ENCODE measurements around the gene POLR3E.

POLR3E gene

DNA sequence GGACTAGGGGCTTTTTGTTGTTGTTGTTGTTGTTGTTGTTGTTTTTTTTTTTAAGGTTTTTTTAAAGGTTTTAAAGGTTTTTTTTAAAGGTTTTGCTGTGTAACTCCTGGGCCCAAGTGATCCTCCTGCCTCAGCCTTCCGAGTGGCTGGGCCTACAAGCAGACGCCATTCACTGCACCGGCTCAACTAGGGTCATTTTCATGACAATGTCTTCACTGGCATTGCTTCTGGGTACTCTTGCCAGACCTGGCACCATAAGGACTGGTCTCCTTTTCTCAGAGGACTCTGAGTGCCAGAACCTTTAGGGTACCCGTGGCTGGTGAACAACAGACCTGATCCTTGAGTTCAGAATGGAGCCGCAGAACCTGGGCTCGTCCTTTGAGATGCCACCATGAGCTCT lies 20.4 kb downstream of the POLR3E start:
- no peak for DNase-seq

DNA sequence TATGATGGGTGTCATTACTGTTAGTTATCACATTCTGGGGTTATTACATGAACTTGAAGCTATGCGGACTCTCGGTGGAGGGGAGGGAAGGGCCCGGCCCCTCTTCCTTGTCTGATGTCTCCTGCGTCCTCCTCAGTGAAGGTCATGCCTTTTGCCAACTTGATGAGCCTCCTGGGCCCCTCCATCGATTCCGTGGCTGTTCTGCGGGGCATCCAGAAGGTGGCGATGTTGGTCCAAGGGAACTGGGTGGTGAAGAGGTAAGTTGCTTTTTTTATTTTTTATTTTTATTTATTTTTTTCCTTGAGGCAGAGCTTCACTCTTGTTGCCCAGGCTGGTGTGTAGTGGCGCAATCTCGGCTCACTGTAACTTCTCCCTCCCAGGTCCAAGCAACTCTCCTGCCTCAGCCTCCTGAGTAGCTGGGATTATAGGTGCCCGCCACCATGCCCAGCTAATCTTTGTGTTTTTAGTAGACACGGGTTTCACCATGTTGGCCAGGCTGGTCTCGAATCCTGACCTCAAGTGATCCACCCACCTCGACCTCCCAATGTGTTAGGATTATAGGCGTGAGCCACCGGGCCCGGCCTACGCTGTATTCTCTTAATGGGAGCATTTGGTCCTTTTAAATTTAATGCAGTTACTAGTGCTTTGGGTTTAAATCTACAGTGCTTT lies 21.6 kb downstream of the POLR3E start:
- DNase-seq: peak; percentile 3

DNA sequence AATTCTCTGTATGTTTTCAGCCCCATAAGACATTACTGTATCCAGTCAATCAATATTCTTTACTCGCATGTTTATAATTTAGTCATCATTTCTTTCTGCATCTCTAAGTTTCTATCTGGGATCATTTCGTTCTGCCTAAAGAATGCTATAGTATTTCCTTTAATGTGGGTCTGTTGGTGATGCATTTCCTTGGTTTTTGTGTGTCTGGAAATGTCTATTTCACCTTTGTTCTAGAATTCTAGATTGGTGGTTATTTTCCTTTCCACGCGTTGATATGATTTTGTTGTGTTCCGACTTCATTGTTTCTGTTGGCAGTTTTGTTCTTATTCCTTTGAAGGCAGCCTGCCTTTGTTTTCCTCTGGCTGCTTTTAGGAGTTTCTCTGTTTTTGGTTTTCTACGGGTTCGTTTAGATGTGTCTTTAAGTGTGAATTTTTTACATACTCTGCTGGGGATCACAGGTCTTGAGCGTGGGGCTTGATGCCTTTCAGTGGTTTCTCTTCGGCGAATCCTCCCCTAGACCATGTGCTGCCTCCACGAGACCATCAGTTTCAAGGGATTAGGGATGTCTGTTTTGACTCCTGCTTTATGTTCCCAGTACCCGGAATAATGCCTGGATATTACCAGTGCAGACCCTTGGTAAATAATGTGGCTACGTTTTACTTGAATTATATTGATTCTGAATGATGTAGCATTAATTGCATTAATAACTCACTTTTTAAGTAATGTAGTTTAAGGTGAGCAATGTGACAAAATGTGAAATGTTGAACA lies 23.5 kb downstream of the POLR3E start:
- DNase-seq: no peak

DNA sequence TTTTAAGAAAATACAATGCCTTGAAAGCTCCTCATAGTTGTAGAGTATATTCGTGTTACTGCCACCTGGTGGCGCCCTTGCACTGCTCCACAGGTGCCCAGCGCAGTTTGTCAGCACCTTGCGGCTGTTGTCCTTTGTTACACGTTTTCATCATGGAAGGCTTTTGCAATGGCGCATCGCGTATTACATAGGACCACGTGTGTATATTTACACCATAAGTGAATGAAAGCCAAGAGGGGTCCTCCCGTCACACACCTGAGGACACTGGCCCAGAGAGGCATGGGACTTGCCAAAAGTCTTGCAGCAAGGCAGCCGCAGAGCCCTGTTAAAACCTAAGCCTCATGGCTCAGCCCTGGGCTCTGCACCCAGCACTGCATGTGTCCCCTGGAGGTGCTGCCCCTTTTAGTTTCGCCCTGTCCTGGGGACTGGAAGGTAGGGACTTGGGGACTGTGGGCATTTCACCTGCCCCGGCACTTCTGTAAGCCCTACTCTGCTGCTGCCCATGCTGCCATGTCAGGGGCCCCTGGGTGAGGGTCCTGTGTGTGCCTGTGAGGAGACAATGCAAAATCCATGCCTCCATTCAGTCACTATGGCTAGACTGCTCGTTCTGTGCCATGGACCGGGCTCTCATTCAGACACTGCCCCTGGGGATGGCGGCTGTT lies 24.3 kb downstream of the POLR3E start:
- DNase-seq: peak; percentile 79

DNA sequence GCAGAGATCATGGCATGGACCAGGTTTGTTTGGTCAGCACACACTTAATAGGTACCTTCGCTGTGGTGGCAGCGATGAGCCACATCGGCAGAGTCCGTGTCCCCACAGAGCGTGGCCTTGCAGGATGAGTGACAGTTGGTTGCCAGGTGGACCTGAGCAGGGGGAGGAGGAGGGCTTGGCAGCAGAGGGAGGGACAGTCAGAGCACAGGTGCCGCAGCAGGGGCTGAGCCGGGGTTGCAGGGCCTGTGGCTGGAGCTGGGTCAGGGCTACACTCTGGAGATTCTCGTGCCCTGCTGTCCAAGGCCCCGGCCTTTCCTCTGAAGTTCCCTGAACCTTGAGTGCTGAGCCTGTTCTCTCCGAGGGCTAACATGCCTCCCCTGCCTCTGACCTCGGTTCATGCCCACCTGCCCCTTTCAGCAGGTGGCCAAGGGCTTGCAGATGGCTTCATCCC lies 24.8 kb downstream of the POLR3E start:
- DNase-seq: no peak

DNA sequence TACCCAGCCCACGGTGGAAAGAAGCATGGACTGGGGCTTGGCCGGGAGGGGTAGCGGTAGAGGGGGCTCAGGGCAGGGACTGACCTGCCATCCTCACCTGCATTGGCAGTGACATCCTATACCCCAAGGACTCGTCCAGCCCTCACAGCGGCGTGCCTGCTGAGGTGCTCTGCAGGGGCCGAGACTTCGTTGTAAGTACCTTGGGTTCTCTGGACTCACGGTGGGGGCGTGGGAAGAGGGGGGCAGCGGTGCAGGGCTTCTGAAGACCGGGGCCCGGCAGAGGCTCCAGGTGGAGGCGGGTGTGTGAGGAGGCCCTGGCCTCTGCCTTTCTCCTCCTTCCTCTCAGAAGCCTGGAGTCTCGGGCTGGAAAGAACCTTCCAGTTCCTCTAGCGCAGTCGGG lies 25.5 kb downstream of the POLR3E start:
- DNase-seq: no peak

DNA sequence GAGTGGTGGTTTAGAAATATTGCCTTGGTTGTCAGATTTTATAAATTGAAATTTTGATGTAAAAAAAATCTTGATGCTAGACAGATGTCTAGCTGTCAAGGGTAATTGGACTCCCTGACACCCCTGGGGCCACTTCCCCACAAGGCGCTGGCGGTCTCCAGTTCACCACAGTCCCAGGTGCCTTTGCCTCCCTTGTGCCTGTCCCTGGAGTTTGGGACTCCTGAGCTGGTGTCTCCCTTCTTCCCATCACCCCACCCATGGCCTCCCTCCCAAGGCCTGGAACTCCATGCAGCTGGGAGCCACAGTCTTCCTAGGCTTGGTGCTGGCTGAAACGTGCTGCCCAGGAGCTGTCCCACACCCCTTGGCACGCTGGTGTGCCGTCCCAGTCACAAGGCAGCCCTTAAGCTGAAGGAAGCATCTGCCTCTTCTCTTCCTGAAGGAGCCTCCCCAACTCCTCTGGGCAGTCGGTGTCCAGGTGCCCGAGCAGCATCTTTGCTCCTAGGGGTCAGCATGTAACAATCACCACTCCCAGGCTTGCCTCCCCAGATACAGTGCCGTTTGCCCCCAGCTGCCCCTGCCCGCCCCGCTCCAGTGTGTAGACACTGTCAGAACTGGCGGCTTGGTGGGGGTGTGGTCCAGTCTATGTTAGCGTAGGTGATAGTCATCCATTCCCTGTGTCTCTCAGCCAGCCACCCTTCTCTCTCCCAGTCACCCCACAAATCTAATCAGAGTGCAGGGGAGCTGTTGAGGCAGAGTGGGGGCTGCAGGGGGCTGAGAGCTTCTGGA lies 26.2 kb downstream of the POLR3E start:
- DNase-seq: no peak

DNA sequence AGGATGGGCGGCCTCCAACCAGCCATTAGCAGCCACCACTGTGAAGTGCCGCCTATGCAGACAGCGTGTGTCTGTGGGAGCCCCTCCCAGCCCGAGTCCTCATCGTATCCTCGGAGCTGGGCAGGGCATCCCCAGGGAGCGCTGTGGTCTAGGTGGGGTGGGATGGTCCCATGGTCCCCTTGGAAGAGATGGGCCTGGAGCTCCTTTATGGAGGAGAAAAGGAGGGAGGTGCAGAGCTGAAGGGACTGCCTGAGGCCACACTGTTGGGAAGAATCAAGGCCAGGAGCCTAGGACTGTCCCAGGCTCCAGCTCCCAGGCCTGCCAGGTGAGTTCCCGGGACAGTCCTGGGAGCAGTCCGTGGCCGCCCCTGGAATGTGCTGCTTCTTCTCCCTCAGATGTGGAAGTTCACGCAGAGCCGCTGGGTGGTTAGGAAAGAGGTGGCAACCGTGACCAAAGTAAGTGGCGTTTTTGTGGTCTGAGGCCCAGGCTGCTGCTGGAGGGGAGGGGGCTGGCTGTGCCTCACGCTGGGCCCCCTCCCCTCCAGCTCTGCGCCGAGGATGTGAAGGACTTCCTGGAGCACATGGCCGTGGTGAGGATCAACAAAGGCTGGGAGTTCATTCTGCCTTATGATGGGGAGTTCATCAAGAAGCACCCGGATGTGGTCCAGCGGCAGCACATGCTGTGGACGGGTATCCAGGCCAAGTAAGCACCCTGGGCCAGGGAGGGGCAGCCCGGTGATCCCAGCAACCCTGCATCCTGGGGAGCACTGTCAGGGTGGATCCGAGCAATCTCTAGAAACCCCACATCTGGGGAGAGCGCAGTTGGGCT lies 27.0 kb downstream of the POLR3E start:
- no peak for DNase-seq

DNA sequence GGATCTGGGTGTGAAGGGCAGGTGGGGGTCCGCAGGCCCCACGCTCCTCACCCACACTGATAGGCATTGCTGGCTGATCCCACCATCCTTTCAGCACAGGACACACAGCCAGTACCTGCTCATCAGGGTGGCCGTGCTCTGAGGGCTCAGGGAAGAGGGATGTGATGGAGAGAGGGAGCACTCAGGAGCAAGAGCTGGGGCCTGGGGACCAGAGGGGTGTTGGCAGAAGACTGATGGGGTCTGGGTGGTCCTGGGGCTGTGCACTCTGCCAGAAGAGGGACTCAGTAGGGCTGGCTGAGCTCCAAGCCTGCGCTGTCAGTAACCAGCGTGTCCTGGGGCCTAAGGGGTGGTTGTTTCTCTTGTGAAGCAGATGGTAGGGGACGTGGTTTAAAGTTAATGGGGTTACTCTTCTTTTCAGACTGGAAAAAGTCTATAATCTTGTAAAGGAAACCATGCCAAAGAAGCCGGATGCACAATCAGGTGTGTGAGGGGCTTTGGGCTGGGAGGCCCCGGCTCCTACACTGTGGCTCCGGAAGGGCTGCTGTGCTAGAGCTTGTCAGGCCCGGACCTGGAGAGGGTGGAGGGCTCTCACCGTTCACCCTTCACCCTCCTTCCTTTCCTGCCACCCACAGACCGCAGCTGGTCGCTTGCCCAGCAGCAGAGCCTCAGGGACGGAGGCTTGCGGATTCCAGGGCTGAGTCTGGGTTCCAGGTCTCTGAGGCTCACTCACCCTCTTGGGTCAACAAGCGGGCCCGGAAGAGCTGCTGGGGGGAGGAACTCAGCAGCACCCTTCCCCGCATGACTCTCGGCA lies 27.8 kb downstream of the POLR3E start:
- no peak for DNase-seq

DNA sequence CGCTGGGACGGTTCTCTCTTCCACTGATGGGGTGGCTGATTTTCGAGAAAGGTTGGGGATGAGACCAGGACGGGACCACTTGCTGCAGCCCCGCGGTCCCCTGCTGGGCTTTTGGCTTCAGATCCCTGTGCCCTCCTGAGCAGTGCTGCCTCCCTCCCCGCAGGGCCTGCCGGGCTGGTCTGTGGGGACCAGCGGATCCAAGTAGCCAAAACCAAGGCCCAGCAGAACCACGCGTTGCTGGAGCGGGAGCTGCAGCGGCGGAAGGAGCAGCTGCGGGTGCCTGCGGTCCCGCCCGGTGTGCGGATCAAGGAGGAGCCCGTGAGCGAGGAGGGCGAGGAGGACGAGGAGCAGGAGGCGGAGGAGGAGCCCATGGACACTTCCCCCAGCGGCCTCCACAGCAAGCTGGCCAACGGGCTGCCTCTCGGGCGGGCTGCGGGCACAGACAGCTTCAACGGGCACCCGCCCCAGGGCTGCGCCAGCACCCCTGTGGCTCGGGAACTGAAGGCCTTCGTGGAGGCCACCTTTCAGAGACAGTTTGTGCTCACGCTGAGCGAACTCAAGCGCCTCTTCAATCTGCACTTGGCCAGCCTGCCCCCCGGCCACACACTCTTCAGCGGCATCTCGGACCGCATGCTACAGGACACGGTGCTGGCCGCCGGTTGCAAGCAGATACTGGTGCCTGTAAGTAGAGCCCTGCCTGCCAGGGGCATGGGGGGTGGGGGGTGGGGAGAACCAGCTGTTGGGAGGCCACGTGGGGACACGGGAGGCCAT lies 28.6 kb downstream of the POLR3E start:
- DNase-seq: no peak

DNA sequence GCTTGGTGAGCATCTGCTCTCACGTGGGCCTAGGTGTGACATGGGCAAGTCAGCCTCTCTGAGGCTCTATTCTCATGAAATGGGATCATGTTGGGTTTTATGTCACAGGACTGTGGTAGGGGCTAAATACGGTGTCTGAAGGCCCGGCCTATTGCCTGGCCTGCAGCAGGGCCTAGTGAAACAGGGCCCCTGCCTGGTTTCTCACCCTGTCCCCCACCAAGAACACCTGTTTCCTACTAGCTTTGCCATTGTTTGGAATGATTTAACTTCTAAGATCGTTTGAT lies 29.1 kb downstream of the POLR3E start:
- no peak for DNase-seq

DNA sequence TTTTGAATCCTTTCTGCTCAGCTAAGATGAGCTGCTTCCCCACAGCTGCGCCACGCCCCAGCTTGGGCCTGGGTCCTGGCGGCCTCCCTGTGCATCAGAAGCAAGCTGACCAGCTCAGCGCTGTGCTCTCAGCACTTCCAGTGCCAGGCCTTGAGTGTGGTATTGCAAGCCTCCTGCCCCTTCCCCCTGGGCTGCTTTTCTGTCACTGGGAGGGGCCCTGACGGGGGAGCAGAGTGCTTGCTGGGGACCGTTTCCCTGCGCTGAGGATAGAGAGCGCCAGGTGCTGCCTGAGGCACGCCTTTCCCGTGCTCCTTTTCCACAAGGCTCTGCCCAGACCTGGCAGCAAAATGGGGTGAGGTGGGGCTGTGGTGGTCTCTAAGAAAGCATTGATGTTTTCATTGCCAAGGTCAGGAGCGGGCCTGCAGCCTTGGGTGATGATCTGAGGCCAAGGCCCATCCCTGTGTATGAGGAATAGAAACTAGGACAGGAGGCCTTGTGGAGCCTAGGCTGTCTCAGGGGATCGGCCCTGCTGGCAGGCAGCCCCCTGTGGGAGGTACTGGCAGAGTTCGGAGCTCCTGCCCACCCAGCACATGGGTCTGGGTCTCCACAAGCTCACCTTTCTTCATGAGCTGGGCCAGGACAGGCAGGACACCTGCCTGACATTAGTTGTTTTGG lies 29.7 kb downstream of the POLR3E start:
- DNase-seq: no peak

DNA sequence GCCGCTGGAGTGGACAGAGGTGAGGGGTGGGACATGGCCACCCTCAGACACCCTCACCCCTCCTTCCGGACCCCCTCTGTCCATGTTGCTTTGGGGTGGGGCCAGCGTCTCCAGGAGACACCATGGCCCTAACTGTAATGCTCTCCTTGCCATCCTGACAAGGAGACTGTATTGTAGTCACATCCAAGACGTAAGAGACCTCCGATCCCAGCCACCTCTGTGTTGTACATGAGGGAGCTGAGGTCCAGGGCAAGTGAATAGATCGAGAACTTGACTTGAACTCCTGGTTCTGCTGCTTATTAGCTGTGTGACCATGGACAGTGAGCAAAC lies 30.2 kb downstream of the POLR3E start:
- no peak for DNase-seq

DNA sequence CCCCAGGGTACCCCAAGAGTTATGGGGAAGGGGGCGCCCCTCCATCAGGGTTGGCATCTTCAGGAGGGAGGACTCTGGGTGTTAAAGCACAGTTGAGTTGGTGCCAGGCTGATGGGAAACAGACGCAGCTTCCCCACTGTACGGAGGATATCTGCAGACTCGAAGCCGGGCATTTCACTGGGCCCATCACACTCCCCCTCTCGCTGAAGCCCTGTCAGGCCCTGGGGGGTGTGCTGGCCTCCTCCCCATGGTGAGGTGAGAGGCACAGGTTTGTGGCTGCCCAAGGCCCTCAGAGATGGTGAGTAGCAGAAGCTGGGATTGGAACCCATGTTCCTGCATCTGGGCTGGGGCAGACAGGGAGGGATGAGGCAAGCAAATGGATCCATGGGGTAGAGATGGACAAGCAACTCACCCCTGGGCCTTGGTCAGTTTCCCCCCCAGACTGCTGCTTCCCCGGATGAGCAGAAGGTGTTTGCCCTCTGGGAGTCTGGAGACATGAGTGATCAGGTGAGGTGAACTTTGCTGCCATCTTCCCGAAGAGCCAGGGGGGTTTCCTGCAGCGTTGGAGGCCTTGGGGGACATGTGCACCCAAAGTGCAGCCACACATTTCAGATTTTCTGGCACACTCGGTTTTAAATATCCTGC lies 31.0 kb downstream of the POLR3E start:
- DNase-seq: no peak

DNA sequence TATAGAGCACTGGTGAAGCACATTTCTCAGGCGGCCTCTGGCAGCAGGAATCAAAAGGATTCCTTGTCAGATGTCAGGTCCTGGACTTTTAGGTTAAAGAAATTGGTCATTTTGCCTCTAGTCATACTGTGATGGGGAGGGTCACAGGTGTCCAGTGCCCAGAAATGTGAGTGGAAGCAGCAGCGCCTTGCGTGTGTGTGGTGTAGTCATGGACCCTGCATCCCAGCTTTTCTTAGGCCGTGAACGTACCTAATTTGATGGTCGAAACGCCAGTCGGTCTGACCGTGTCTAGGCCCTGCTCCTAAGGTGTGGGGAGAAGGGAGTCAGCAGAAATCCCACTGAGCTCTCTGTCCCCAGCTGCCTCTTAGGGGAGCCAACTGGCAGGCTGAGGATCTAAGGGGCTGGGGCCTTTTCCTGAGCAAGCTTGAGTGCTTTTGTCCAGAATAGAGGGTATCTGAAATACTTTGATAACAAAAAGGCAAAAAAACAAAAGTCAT lies 32.0 kb downstream of the POLR3E start:
- no peak for DNase-seq

DNA sequence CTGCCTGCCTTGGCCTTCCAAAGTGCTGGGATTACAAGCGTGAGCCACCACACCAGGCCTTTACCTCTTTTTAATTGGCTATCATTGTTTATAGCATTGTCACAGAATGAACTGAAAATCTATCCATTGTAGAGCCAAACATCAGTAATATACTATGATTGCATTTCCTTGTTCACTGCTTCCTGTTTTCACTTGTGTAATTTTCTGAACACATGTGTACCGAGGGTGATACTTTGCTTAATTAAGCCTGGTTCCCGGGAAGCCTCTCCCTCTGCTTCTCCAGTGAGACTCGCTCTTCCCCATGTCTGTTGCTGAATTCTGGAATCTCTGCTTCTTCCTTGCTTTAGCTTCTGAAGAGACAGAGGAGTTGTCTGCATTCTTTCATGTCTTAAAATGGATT lies 33.1 kb downstream of the POLR3E start:
- no peak for DNase-seq

DNA sequence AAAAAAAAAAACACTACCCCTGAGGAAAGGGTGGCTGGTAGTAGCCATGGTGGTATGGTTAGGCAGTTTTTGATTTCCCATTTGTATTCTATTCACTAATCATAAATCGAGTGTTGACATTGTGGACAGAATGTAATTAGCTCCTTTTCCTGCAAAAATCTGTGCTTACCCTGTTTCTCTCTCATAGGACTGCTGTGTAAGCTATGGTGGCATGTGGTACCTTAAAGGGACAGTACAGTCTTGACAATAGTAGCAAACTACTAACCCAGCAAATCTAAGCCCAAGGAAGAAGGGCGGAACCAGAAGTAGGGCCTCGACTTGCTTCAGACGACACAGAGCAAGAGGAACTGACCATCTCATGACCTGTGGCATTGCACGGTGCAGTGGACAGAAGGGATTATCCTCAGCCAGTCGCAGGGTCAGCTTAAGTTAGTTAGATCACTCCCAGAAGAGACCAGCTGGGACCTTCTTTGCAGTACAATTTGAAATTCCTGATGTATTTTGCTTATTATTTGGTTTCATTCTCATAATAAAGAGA lies 36.3 kb downstream of the POLR3E start:
- no peak for DNase-seq

DNA sequence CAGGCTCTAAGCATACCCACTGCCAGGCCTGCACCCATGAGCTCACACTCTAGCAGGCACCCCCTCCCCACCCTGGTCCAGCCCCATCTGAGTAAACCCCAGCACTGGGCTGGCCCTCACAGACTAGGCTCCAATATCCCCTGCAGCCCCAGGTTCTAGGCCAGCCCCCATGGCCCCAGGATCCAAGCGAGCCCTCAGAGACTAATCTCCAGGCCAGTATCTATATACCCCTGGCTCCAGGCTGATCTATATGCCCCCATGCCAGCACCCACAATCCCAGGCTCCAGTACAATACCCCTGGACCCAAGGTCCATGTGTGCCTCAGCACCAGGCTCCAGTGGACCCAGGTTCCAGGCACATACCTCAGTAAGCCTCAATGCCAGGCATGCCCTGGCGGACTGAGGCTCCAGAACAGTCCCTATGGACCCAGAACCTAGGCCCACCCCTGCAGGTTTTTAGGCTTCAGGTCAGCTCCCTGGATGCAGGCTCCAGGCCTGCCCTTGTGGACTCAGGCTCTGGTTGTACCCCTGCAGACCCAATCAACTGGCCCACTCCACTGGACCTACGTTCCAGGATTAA lies 38.5 kb downstream of the POLR3E start:
- no peak for DNase-seq

DNA sequence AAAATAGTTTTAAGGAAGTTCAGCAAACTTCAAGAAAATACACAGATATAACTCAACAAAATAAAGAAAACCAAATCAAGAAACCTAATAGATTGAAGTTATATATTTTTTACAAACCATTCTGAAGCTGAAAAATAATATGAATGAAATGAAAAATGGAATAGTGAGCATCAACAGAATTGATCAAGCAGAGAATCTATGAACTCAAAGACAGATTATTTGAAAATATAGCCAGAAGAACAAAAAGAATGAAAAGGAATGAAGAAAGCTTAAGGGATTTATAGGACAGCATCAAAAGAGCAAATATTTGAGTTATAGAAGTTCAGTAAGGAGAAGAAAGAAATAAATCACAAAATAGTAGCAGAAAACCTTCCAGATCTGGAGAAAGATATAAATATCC lies 39.4 kb downstream of the POLR3E start:
- no peak for DNase-seq
